CD4-positive, alpha-beta T cell treated with Interleukin-15 for 4 hours (primary cell): ENCODE data around the gene MGLL.

ENCODE experiments used
- DNase-seq: peaks from one replicate; pipeline ENCODE4 v3.0.0-alpha.2; 2020; ENCODE audit warnings: low spot score

Gene MGLL

GRCh38 chr3:127753338-127753737, 69.0 kb downstream of the MGLL start:
- no peak for DNase-seq

- DNase-seq: no peak
Measured at GRCh38 chr3:127751782-127752181, 70.5 kb downstream of the MGLL start.

GRCh38 chr3:127751163-127751621, 71.1 kb downstream of the MGLL start:
- no peak for DNase-seq

GRCh38 chr3:127750226-127751031, 71.9 kb downstream of the MGLL start:
- DNase-seq: no peak

- no peak for DNase-seq
Measured at GRCh38 chr3:127749787-127750225, 72.5 kb downstream of the MGLL start.

GRCh38 chr3:127749361-127749760, 73.0 kb downstream of the MGLL start:
- no peak for DNase-seq

GRCh38 chr3:127748754-127749327, 73.5 kb downstream of the MGLL start:
- DNase-seq: no peak

- no peak for DNase-seq
Measured at GRCh38 chr3:127747751-127748521, 74.4 kb downstream of the MGLL start.

- no peak for DNase-seq
Measured at GRCh38 chr3:127747066-127747465, 75.2 kb downstream of the MGLL start.

GRCh38 chr3:127746400-127747057, 75.8 kb downstream of the MGLL start:
- no peak for DNase-seq

- no peak for DNase-seq
Measured at GRCh38 chr3:127745656-127746399, 76.5 kb downstream of the MGLL start.

GRCh38 chr3:127744875-127745274, 77.4 kb downstream of the MGLL start:
- DNase-seq: no peak

- DNase-seq: no peak
Measured at GRCh38 chr3:127744253-127744815, 78.0 kb downstream of the MGLL start.

- no peak for DNase-seq
Measured at GRCh38 chr3:127743351-127744252, 78.7 kb downstream of the MGLL start.

GRCh38 chr3:127742580-127742979, 79.7 kb downstream of the MGLL start:
- DNase-seq: no peak

GRCh38 chr3:127741690-127742089, 80.6 kb downstream of the MGLL start:
- DNase-seq: no peak

- no peak for DNase-seq
Measured at GRCh38 chr3:127741246-127741645, 81.1 kb downstream of the MGLL start.

- no peak for DNase-seq
Measured at GRCh38 chr3:127740136-127740915, 82.0 kb downstream of the MGLL start.
